Epithelial cell of alveolus of lung (primary cell): ENCODE results near the gene MRPL11. TPM values are rescaled to one million over a fixed set of nuclear protein-coding genes. Genes with fewer than 3 reads are reported as not detected.

Experiments used
- total RNA-seq: library from RNA; depleted of rRNA; stranded (reverse); fragments of >200 nt; gene quantifications from 2 replicates; pipeline ENCODE4 v1.2.1, GENCODE V29; 2015

MRPL11 gene
- 47.7 and 74.2 TPM in 2 replicates for total RNA-seq

GRCh38 chr11:66438504-66439466 is at the start of gene MRPL11:
Gene MRPL11 (minus strand): TSS chr11:66438848. CDS start chr11:66438754, 94 bp downstream.

GRCh38 chr11:66480117-66480938 is 41.7 kb upstream of the MRPL11 start, which contains the start of gene DPP3:
Gene DPP3 (plus strand): TSS chr11:66480434. CDS start chr11:66482201, 1,767 bp downstream.

GRCh38 chr11:66466225-66467033 is 27.8 kb upstream of the MRPL11 start, which contains the start of gene PELI3:
Gene PELI3 (plus strand): TSS chr11:66466905. CDS start chr11:66468129, 1,224 bp downstream.

GRCh38 chr11:66420671-66421476 is 17.8 kb downstream of the MRPL11 start, which contains the start of gene NPAS4:
Gene NPAS4 (plus strand): TSS chr11:66421035. CDS start chr11:66421180, 145 bp downstream.

Other genes starting within 250 kb of the MRPL11 start
- 19.0 and 19.4 TPM in 2 replicates for gene KLC2, start 181.1 kb downstream of the MRPL11 start, total RNA-seq
- gene RAB1B, start 170.2 kb downstream of the MRPL11 start, total RNA-seq, result 106 and 159 TPM in 2 replicates
- gene CNIH2, start 160.7 kb downstream of the MRPL11 start, total RNA-seq, result 0.26 and 1.1 TPM in 2 replicates
- gene YIF1A, start 149.7 kb downstream of the MRPL11 start, total RNA-seq, result 167 and 281 TPM in 2 replicates
- gene TMEM151A, start 147.0 kb downstream of the MRPL11 start, total RNA-seq, result 0.39 TPM in 1 of 2 replicates, not detected in the other
- 35.8 and 135 TPM in 2 replicates for gene CD248, start 121.8 kb downstream of the MRPL11 start, total RNA-seq
- 29.0 and 38.1 TPM in 2 replicates for gene RIN1, start 102.4 kb downstream of the MRPL11 start, total RNA-seq
- 44.3 and 54.0 TPM in 2 replicates for gene BRMS1, start 93.7 kb downstream of the MRPL11 start, total RNA-seq
- 46.4 and 72.1 TPM in 2 replicates for gene B4GAT1, start 91.2 kb downstream of the MRPL11 start, total RNA-seq
- 1.5 and 3.6 TPM in 2 replicates for gene SLC29A2, start 67.1 kb downstream of the MRPL11 start, total RNA-seq
- gene NPAS4, start 17.8 kb downstream of the MRPL11 start, total RNA-seq, result not detected in 2 replicates
- 10.0 and 13.5 TPM in 2 replicates for gene PELI3, start 28.1 kb upstream of the MRPL11 start, total RNA-seq
- 40.3 and 61.2 TPM in 2 replicates for gene DPP3, start 41.6 kb upstream of the MRPL11 start, total RNA-seq
- 17.3 and 66.4 TPM in 2 replicates for gene BBS1, start 71.8 kb upstream of the MRPL11 start, total RNA-seq
- 27.7 and 33.5 TPM in 2 replicates for gene ZDHHC24, start 107.2 kb upstream of the MRPL11 start, total RNA-seq
- 3.3 TPM in 1 of 2 replicates, not detected in the other for gene ACTN3, start 108.1 kb upstream of the MRPL11 start, total RNA-seq
- gene CTSF, start 129.8 kb upstream of the MRPL11 start, total RNA-seq, result 20.9 and 146 TPM in 2 replicates
- gene CCDC87, start 154.2 kb upstream of the MRPL11 start, total RNA-seq, result 0.26 TPM in 1 of 2 replicates, not detected in the other
- 26.6 and 44.9 TPM in 2 replicates for gene CCS, start 154.3 kb upstream of the MRPL11 start, total RNA-seq
- gene RBM14, start 177.8 kb upstream of the MRPL11 start, total RNA-seq, result 41.2 and 69.5 TPM in 2 replicates
- 107 and 143 TPM in 2 replicates for gene RBM4, start 199.9 kb upstream of the MRPL11 start, total RNA-seq
- 14.5 and 19.9 TPM in 2 replicates for gene RBM4B, start 239.0 kb upstream of the MRPL11 start, total RNA-seq